Ovary (tissue), 9 donors: ENCODE data around the gene CCBE1. TPM values are rescaled to one million over a fixed set of nuclear protein-coding genes. Genes with fewer than 3 reads are reported as not detected.
A peak's percentile ranks its signal among the peaks of the same experiment; 100 is the strongest.

Experiments used
- DNase-seq, 5 donors: peaks; one replicate each; pipeline ENCODE4 v3.0.0-alpha.2; 2019 to 2020
- H3K27ac ChIP-seq, 2 donors: fragments of 200-600 bp; one replicate each; pipeline versions ENCODE4 v1.5.1 to v1.8.0; 2019 to 2022
- H3K27me3 ChIP-seq: fragments of 200-600 bp; one replicate; pipeline ENCODE4 v1.8.0; 2022
- H3K36me3 ChIP-seq: fragments of 200-600 bp; sonication (generic); one replicate; pipeline ENCODE4 v1.5.1; 2019
- H3K4me1 ChIP-seq: one replicate; pipeline ENCODE4 v1.8.1; 2013; ENCODE audit warnings: mild to moderate bottlenecking, moderate library complexity; ENCODE audit not compliant: insufficient read depth
- H3K4me3 ChIP-seq: fragments of 200-600 bp; sonication (generic); one replicate; pipeline ENCODE4 v1.5.1; 2017
- H3K9me3 ChIP-seq, 2 donors: fragments of 200-600 bp in 1 of 2; sonication (generic) in 1 of 2; one replicate each; pipeline versions ENCODE4 v1.5.1 to v1.8.1; 2013 to 2019; ENCODE audit warnings: mild to moderate bottlenecking in 1 of 2, moderate library complexity in 1 of 2
- EP300 ChIP-seq: sonication (generic); formaldehyde crosslinking; IDR thresholded peaks from one replicate; pipeline ENCODE4 v1.6.1; 2017; ENCODE audit warnings: antibody characterized with exemption
- POLR2A ChIP-seq: fragments of 450-650 bp; IDR thresholded peaks from one replicate; pipeline ENCODE4 v1.6.1; 2017; ENCODE audit warnings: antibody characterized with exemption, mild to moderate bottlenecking, moderate library complexity
- WGBS, 3 donors: extraction: QIAGEN DNeasy Blood & Tissue Kit in 1 of 3; methylation state at CpG; one replicate each; pipeline versions ENCODE4 v1.1.5 to v1.1.7; 2013 to 2017; 5-methylcytosine and 5-hydroxymethylcytosine counted together
- intact Hi-C, 4 donors: fragments of 100-400 bp; cut with DNase I; formaldehyde crosslinking; loops; one replicate each; pipeline versions ENCODE4 v1.11.0 to v1.15.1; 2022 to 2023
- polyA plus RNA-seq, 2 donors: library from polyadenylated mRNA; stranded (reverse); fragments of 200-250 nt in 1 of 2; fragments of 350-450 nt in 1 of 2; fragmentation: Illumina TruSeq in 1 of 2; extraction: RNeasy Lipid Tissue Mini Kit (QIAGEN cat#74804) in 1 of 2; gene quantifications; one replicate each; pipeline ENCODE4 v1.2.3, GENCODE V29; 2013 to 2014
- total RNA-seq, 7 donors: library from RNA; depleted of rRNA in 2 of 7; stranded (reverse); fragments of >200 nt in 2 of 7; fragmentation: NEBNext Ultra II Directional in 3 of 7; extraction: Animal tissue kit (Norgen Biotek cat#: 25700) in 3 of 7; gene quantifications; one replicate each; pipeline versions ENCODE4 v1.1.0 to v1.2.4, GENCODE V29; 2016 to 2023
- TF ChIP-seq, protein P1 (sequence below), 3 donors: fragments of 450-650 bp in 2 of 3; fragments of 200-600 bp in 1 of 3; IDR thresholded peaks; one replicate each; pipeline versions ENCODE4 v1.5.1 to v1.8.0; 2016 to 2022; ENCODE audit warnings: antibody characterized with exemption in 3 of 3, mild to moderate bottlenecking in 1 of 3
- donor health status: DM: no; HTN: no; CAD: no; lungs with moderate emphysema.
- donor health status: DM: no; HTN: no; CAD: no.
- donor health status: Bipolar disorder and iron deficiency.
- donor health status: DM: yes; HTN: yes; CAD: no.
- donor health status: DM: no; HTN: no; CAD: no.
- donor health status: DM: yes; HTN: yes; CAD: no.

Gene CCBE1
- total and polyA plus RNA-seq, 9 donors, result 15.9 to 109 (median 43.9) TPM

DNA sequence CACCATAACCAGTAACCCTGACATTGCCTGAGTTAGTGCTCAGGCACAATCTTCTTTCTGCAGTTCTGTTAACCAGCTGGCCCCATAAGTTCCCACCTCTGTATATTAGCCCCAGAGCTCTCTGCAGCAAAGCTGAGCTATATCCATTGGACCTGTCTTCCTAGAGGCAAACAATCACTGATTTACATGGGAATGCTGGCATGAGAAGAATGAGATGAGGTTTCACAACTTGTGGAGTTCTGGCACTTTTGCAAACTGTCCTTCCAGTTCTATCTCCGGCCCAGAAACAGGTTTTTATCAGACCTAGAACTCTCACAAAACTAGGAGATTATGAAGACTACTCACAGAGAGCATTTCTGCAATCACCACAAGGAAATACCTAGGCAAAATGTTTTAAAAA lies 7.9 kb upstream of the CCBE1 start:
- DNase-seq, result no peak
- Histone ChIP-seq H3K4me1 (peaks cover 3% of the 10 kb centered on the region), H3K27ac (no peak overlapping the region), H3K4me3 (no peak overlapping the region), H3K36me3 (no peaks in the 10 kb centered on the region), H3K9me3 (no peaks in the 10 kb centered on the region), H3K27me3 (no peaks in the 10 kb centered on the region)
- WGBS, 3 donors, result 9 to 12% (median 10%) methylated on average over 1 of the region's 1 CpG
- TF ChIP-seq EP300, result no peak
- TF ChIP-seq, protein P1, sequence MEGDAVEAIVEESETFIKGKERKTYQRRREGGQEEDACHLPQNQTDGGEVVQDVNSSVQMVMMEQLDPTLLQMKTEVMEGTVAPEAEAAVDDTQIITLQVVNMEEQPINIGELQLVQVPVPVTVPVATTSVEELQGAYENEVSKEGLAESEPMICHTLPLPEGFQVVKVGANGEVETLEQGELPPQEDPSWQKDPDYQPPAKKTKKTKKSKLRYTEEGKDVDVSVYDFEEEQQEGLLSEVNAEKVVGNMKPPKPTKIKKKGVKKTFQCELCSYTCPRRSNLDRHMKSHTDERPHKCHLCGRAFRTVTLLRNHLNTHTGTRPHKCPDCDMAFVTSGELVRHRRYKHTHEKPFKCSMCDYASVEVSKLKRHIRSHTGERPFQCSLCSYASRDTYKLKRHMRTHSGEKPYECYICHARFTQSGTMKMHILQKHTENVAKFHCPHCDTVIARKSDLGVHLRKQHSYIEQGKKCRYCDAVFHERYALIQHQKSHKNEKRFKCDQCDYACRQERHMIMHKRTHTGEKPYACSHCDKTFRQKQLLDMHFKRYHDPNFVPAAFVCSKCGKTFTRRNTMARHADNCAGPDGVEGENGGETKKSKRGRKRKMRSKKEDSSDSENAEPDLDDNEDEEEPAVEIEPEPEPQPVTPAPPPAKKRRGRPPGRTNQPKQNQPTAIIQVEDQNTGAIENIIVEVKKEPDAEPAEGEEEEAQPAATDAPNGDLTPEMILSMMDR (IDR thresholded peaks at IDR 0.05), result no peak
- intact Hi-C loops, result loop anchor here in 1 of 4 donors (10.0 kb wide), 1 partner anchor 100 kb away; no protein-coding TSS in a partner anchor

DNA sequence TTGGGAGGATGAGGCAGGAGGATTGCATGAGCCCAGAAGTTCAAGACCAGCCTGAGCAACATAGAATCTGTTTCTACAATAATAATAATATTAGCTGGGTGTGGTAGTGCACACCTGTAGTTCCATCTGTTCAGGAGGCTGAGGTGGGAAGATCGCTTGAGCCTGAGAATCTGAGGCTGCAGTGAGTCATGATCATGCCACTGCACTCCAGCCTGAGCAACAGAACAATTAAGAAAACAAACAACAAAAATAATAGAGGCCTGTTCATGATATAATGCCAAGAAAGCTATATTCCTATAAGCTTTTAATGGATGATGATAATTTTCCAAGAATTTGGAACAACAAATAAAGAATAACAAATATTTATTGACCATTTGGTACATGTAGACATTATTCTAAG lies 6.9 kb upstream of the CCBE1 start:
- no peak for DNase-seq
- Histone ChIP-seq H3K4me1 (peaks cover 3% of the 10 kb centered on the region), H3K9me3 (no peaks in the 10 kb centered on the region), H3K4me3 (no peak overlapping the region), H3K27ac (no peak overlapping the region), H3K36me3 (no peaks in the 10 kb centered on the region), H3K27me3 (no peaks in the 10 kb centered on the region)
- no peak for TF ChIP-seq EP300
- no peak for TF ChIP-seq POLR2A
- TF ChIP-seq, protein P1 (IDR thresholded peaks at IDR 0.05), result no peak
- 83 to 86% (median 85%) methylated on average over 1 of the region's 1 CpG for WGBS, 3 donors
- intact Hi-C loops, result loop anchor here in 1 of 4 donors (10.0 kb wide), 1 partner anchor 101 kb away; no protein-coding TSS in a partner anchor

GRCh38 chr18:59701272-59701671 lies 4.0 kb upstream of the CCBE1 start:
- H3K27ac ChIP-seq, result peak overlapping the region in 1 of 2 donors; percentile 21
- intact Hi-C loops, result loop anchor here in 1 of 4 donors (10.0 kb wide), 1 partner anchor 104 kb away; no protein-coding TSS in a partner anchor
- 62 to 94% (median 85%) methylated on average over 3 of the region's 3 CpGs for WGBS, 3 donors
- TF ChIP-seq EP300 (no peak), POLR2A (no peak)
- TF ChIP-seq, protein P1 (IDR thresholded peaks at IDR 0.05), result no peak
- H3K9me3 ChIP-seq, result no peaks in the 10 kb centered on the region
- no peaks in the 10 kb centered on the region for H3K36me3 ChIP-seq
- H3K4me1 ChIP-seq, result peaks cover 3% of the 10 kb centered on the region
- H3K27me3 ChIP-seq, result no peaks in the 10 kb centered on the region
- no peak for DNase-seq
- H3K4me3 ChIP-seq, result no peak overlapping the region

DNA sequence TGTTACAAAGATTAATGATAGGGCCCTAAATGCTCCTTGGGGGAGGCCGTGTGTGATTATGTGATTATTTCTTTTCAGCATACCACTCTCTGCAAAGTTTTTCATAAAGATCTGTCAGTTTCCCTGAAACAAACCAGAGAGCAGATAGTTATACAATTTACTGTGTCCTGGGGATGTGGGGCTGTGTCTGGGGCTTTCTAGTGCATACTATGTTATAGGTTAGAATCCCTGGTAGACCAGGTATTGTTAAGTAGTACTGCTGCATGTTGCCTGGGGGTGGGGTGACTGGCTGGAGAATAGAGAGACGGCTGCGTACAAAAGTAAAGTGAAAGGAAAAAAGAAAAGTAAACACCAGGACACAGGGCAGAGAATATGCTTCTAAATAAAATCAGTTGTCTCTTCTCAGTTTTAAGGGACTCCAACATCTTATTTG lies 3.3 kb upstream of the CCBE1 start:
- Histone ChIP-seq H3K4me3 (no peak overlapping the region), H3K36me3 (no peaks in the 10 kb centered on the region), H3K27me3 (no peaks in the 10 kb centered on the region), H3K27ac (peak overlapping the region in 1 of 2 donors; percentile 21), H3K4me1 (peaks cover 3% of the 10 kb centered on the region), H3K9me3 (no peaks in the 10 kb centered on the region)
- DNase-seq, result no peak
- 32 to 62% (median 41%) methylated on average over 3 of the region's 3 CpGs for WGBS, 3 donors
- intact Hi-C loops, result loop anchor here in 1 of 4 donors (10.0 kb wide), 1 partner anchor 104 kb away; no protein-coding TSS in a partner anchor
- no peak for TF ChIP-seq EP300
- no peak for TF ChIP-seq POLR2A
- TF ChIP-seq, protein P1 (IDR thresholded peaks at IDR 0.05), result no peak
